DLD1 (cell line): Measurements from ENCODE around the gene RIC8A.

Source experiments
- in situ Hi-C: cut with HindIII; loops from 2 replicates; pipeline ENCODE4 v1.10.0; 2017; ENCODE audit warnings: low sequenced_read_pairs

RIC8A gene

DNA sequence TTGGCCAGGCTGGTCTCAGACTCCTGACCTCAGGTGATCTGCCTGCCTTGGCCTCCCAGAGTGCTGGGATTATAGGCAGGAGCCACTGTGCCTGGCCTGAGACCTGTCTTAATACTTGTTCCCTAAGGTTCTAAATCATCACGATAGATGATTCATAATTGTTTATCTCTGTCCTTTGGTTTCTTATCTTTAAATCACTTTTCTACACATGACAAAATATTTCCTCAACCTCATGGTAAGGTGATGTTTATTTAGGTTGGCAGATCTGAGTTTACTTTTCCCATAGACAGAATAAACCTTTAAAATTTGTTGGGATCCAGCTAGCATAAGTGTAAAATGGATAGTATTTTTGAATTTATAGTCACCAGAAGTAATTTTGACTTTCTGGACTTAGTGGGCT, 32.8 kb downstream of the RIC8A start:
- in situ Hi-C loops: no loop called here

GRCh38 chr11:241634-242033, 34.1 kb downstream of the RIC8A start:
- in situ Hi-C loops: no loop called here

DNA sequence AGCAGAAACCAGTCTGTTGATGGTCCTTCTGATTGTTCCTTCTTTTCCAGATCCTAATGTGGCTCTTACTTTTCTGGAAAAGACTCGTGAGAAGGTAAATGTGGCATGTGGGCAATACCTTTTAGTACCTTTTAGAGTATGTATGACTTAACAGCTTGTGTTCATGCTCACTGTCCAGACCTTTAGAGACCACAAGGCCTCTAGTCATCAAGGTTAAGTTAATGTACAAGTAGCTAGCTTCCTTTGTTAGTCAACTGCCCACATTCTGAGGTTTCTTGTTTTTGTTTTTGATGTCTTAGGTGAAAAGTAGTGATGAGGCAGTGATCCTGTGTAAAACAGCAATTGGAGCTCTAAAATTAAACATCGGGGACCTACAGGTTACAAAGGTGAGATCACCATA, 36.9 kb downstream of the RIC8A start:
- in situ Hi-C loops: no loop called here

- in situ Hi-C loops: no loop called here
Observed at GRCh38 chr11:249062-249461, 41.6 kb downstream of the RIC8A start.

DNA sequence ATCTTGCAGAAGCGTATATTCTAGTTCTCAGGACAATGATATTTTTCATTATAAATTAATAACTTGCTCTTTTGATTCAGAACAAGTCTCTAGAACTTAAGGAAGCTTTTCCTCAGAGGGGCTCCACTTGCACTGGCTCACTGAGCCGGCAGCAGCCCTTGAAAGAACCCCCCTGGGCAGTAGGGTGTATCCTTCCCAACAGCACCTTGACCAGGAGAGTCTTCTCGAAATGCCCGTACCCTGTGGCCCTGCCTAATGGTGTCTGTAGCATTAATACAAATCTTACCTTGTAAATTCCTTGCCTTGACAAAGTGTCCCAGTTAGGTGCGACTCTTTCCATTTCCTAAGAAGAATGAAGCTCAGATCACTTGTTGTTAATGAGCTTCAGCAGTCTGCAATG, 42.8 kb downstream of the RIC8A start:
- in situ Hi-C loops: loop anchor here (10.0 kb wide), 2 partner anchors 85 to 205 kb away; partner anchors contain the start of gene PTDSS2

GRCh38 chr11:250740-251299, 43.3 kb downstream of the RIC8A start:
- in situ Hi-C loops: loop anchor here (10.0 kb wide), 2 partner anchors 84 to 204 kb away; partner anchors contain the start of gene PTDSS2

- in situ Hi-C loops: loop anchor here (10.0 kb wide), 2 partner anchors 83 to 203 kb away; partner anchors contain the start of gene PTDSS2
Observed at GRCh38 chr11:251550-251949, 44.0 kb downstream of the RIC8A start.

DNA sequence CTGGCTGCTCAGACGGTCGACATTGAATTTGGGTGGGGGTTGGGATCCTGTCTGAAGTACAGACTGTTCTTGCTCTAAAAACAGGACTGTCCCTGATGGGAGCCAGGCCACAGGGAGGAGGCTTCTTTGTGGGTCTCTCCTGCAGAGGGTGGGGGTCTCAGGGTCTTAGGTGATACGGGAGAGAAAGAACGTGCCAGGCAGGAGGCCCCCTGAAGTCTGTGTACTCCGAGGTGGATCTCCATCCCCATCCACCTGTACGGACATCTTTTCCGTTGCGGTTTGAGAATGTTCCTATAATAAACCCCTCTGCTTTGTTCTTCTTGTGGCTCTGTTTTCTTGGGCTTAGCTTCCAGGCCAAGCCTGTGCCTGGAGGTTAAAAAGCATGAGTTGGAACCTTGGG, 45.2 kb downstream of the RIC8A start:
- in situ Hi-C loops: loop anchor here (10.0 kb wide), 2 partner anchors 82 to 202 kb away; partner anchors contain the start of gene PTDSS2

DNA sequence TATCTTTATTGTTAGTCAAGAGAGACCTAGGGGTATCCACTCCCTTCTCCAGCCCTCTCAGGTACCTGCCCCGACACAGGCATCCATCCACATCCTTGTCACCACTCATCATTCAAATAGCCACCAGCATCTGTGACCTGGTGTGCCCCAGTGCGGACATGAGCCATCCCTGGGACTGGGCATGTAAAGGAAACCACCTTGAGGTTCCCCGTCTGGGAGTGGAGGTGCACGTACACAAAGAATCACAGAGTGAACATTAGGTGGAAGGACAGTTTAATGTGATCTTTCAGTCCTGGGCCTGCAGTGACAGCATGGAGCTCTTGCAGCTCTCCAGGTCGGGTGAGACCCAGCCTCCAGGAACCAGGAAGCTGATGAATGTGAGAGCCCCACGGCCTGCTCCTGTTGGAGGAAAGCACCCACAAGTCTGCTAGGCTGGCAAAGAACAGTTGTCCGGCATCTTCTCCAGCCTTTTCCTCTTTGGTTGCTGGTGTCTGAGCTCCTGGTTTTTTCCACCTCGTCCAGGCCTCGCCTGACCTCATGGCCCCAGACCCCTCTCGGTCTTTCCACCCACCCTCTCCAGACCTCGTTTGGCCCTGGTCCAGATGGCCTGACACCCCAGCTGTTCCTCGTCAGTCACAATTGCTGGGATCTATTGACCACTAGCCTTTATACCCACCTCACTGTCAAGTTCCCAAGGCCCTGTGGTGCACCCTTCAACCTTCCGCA, 45.8 kb downstream of the RIC8A start:
- in situ Hi-C loops: loop anchor here (10.0 kb wide), 2 partner anchors 81 to 201 kb away; partner anchors contain the start of gene PTDSS2

GRCh38 chr11:253886-254270, 46.4 kb downstream of the RIC8A start:
- in situ Hi-C loops: loop anchor here (10.0 kb wide), 2 partner anchors 81 to 201 kb away; partner anchors contain the start of gene PTDSS2

- in situ Hi-C loops: loop anchor here (10.0 kb wide), 2 partner anchors 80 to 200 kb away; partner anchors contain the start of gene PTDSS2
Observed at GRCh38 chr11:255176-255575, 47.7 kb downstream of the RIC8A start.

GRCh38 chr11:255816-256215, 48.3 kb downstream of the RIC8A start:
- in situ Hi-C loops: loop anchor here (10.0 kb wide), 2 partner anchors 79 to 199 kb away; partner anchors contain the start of gene PTDSS2

DNA sequence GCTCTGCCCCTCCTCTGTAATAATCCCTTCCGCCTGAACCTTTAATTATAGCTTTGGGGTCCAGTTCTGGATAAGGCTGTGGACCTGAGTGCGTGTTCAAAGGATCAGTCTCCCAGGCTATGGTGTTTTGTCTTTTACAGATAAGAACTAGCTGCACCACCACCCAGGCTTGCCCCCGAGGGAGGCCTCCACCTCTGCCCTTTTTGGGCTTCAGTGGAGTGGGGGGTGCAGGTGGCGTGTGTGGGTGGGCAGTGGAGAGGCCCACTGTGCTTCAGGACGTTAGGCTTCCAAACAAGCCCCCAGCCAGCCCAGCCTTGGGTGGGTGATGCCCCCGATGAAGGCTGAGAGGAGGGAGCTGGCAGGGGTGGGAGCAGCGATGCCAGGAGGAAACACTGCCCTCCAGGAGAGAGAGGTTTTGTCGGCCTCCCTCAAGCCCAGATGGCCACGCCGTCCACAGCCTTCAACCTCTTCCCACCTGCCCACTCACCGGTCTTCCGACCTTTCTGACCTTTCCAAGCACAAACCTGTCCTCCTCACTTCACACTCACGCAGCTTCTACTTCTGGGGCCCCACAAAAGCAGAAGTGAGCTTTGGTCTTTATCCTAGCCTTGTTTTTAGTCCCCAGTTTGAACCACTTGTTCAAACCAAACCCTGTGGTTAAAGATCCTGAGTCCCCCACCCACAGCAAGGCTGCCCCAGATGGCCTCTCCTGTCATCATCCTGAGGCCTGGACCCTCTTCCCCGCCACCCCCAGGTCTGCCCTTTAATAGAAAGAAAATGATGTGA, 49.6 kb downstream of the RIC8A start:
- in situ Hi-C loops: loop anchor here (10.0 kb wide), 2 partner anchors 78 to 198 kb away; partner anchors contain the start of gene PTDSS2

GRCh38 chr11:257766-258493, 50.4 kb downstream of the RIC8A start:
- in situ Hi-C loops: loop anchor here (10.0 kb wide), 2 partner anchors 77 to 197 kb away; partner anchors contain the start of gene PTDSS2

GRCh38 chr11:259413-259812, 51.9 kb downstream of the RIC8A start:
- in situ Hi-C loops: loop anchor here (10.0 kb wide), 2 partner anchors 75 to 195 kb away; partner anchors contain the start of gene PTDSS2

- in situ Hi-C loops: no loop called here
Observed at GRCh38 chr11:261624-262023, 54.1 kb downstream of the RIC8A start.
